Calu3 (cell line): ENCODE results near the gene SMIM33. TPM values are rescaled to one million over a fixed set of nuclear protein-coding genes. Genes with fewer than 3 reads are reported as not detected.

Source experiments
- BruUV-seq: library from RNA; stranded (reverse); fragments of 400-500 nt; replicated peaks from 2 replicates; lab custom pipeline; 2021; lab: Mats Ljungman, UMichigan
- CTCF ChIA-PET: fragments of 300-600 bp; sonication (Branson Sonifier 250); formaldehyde crosslinking; loops from one replicate; lab custom pipeline; 2022; ENCODE audit warnings: antibody characterized with exemption; lab: Charles Lee
- DNase-seq: peaks from one replicate; pipeline ENCODE4 v3.0.0; 2022
- H3K27ac Mint-ChIP-seq: one replicate; pipeline ENCODE4 v1.8.0; 2022; ENCODE audit warnings: mixed read lengths; ENCODE audit not compliant: unreplicated experiment
- H3K27me3 Mint-ChIP-seq: one replicate; pipeline ENCODE4 v1.8.0; 2022; ENCODE audit warnings: mixed read lengths; ENCODE audit not compliant: unreplicated experiment
- H3K36me3 Mint-ChIP-seq: one replicate; pipeline ENCODE4 v1.8.0; 2022; ENCODE audit warnings: mild to moderate bottlenecking, moderate library complexity, mixed read lengths; ENCODE audit not compliant: insufficient read depth, unreplicated experiment
- H3K4me1 Mint-ChIP-seq: one replicate; pipeline ENCODE4 v1.8.0; 2022; ENCODE audit warnings: mild to moderate bottlenecking, low read depth, mixed read lengths; ENCODE audit not compliant: unreplicated experiment
- H3K4me3 Mint-ChIP-seq: one replicate; pipeline ENCODE4 v1.8.0; 2022; ENCODE audit warnings: mild to moderate bottlenecking, low read depth, moderate library complexity, mixed read lengths; ENCODE audit not compliant: unreplicated experiment
- H3K9me3 Mint-ChIP-seq: one replicate; pipeline ENCODE4 v1.8.0; 2022; ENCODE audit warnings: low read depth, mixed read lengths; ENCODE audit not compliant: unreplicated experiment
- intact Hi-C: fragments of 100-400 bp; cut with micrococcal nuclease; formaldehyde crosslinking; loops from one replicate; pipeline ENCODE4 v1.10.0; 2022; ENCODE audit not compliant: unreplicated experiment
- total RNA-seq: library from RNA; stranded (reverse); gene quantifications from 2 replicates; pipeline ENCODE4 v1.2.3, GENCODE V29; 2022
- TF ChIP-seq, protein P1 (sequence below): fragments of 200-600 bp; IDR thresholded peaks from one replicate; pipeline ENCODE4 v1.8.0; 2022; ENCODE audit warnings: antibody characterized with exemption; ENCODE audit not compliant: unreplicated experiment

SMIM33 gene
- total RNA-seq, 1 experiment from 2014 or later = not detected

DNA sequence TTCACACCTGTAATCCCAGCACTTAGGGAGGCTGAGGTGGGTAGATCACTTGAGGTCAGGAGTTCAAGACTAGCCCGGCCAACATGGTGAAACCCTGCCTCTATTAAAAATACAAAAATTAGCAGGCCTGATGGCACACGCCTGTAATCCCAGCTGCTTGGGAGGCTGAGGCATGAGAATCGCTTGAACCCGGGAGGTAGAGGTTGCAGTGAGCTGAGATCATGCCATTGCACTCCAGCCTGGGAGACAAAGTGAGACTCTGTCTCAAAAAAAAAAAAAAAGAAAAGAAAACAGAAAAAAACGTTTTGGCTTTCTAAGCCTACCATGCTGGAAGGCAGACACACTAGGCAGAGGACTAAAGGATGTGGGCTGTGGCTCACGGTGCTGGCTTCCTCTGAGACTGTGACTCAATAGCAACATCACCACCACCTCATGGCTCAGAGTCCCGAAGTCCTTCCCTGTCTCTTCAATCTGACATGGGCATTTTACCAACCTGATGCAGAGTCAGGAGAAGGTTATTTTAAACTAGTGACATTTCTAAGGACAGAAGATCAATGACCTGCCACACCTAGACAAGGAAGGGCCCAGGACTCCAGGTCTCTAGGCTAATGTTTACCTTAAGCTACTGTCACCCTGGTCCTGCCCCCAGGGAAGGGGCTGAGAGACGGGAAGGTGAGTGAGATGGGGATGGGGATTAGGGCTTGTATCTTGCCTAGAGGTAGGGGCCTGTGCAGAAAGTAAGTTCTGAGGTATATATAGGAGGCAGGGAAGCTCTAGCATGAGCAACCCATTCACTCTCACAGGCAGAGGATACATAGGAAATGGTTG, 12.0 kb upstream of the SMIM33 start:
- peak; percentile 39 for DNase-seq
- CTCF ChIA-PET = interaction anchor here (0.6 to 1.4 kb wide), 6 partner anchors 19 to 193 kb away, joined by 3 to 6 read pairs (median 4); partner anchors contain the start of genes DNAJC18 and STING1
- H3K4me1 Mint-ChIP-seq = peaks cover 12% of the 10 kb centered on the region
- H3K4me3 Mint-ChIP-seq = no peak overlapping the region
- no peaks in the 10 kb centered on the region for H3K9me3 Mint-ChIP-seq
- no peaks in the 10 kb centered on the region for H3K36me3 Mint-ChIP-seq
- no TSS peak for BruUV-seq
- H3K27me3 Mint-ChIP-seq = no peaks in the 10 kb centered on the region
- intact Hi-C loops = no loop called here
- TF ChIP-seq, protein P1, sequence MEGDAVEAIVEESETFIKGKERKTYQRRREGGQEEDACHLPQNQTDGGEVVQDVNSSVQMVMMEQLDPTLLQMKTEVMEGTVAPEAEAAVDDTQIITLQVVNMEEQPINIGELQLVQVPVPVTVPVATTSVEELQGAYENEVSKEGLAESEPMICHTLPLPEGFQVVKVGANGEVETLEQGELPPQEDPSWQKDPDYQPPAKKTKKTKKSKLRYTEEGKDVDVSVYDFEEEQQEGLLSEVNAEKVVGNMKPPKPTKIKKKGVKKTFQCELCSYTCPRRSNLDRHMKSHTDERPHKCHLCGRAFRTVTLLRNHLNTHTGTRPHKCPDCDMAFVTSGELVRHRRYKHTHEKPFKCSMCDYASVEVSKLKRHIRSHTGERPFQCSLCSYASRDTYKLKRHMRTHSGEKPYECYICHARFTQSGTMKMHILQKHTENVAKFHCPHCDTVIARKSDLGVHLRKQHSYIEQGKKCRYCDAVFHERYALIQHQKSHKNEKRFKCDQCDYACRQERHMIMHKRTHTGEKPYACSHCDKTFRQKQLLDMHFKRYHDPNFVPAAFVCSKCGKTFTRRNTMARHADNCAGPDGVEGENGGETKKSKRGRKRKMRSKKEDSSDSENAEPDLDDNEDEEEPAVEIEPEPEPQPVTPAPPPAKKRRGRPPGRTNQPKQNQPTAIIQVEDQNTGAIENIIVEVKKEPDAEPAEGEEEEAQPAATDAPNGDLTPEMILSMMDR = no peak
- H3K27ac Mint-ChIP-seq = peak overlapping the region; percentile 54

DNA sequence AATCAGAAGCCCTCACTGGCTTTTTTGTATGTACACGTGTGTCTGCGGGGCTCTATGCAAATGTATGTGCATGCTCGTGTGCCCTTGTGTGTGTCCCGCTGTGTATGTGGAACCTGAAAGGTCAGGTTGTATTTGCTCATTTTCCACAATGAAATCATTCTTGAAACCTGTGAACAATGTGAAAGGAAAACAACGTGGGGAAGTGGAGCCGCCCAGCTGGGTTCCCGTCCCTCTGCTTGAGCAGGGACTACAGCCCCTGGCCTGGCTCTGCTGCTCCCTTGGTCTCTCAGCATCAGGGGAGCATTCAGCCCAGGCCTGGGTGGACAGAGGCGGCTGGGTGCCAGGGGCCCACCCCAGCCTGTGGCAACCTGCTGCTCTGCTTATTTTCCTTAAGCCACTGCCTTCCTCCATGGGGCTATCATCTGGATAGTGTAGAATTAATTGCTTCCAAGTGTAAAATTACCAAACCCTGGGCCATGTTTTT, 11.3 kb upstream of the SMIM33 start:
- TF ChIP-seq, protein P1 = no peak
- no TSS peak for BruUV-seq
- no peaks in the 10 kb centered on the region for H3K36me3 Mint-ChIP-seq
- H3K9me3 Mint-ChIP-seq = no peaks in the 10 kb centered on the region
- H3K4me1 Mint-ChIP-seq = peaks cover 12% of the 10 kb centered on the region
- H3K4me3 Mint-ChIP-seq = no peak overlapping the region
- H3K27me3 Mint-ChIP-seq = no peaks in the 10 kb centered on the region
- CTCF ChIA-PET = interaction anchor here (1.0 to 1.4 kb wide), 2 partner anchors 20 to 23 kb away, joined by 4 to 6 read pairs; partner anchors contain the start of genes DNAJC18 and STING1
- DNase-seq = peak; percentile 38
- intact Hi-C loops = no loop called here
- peak overlapping the region; percentile 54 for H3K27ac Mint-ChIP-seq

DNA sequence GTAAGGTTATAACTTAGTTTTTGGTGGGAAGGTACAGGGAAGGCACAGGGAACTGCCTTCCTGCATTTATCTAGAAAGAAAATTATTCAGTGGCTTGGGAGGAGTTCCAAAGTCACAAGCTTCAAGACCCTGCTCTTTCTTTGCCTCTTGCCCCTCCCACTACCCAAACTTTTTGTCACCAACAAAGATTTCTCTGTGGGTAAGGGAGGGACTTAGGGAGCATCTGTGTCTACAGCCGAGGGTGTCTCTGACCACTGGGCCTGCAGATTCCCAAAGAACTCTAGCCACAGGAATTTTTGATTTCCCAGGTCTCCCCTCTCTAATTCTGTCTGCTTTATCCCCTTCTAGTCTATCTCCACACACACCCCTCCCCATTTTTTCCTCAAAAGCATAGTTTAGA, 10.3 kb upstream of the SMIM33 start:
- intact Hi-C loops = no loop called here
- H3K4me3 Mint-ChIP-seq = no peak overlapping the region
- DNase-seq = no peak
- H3K27me3 Mint-ChIP-seq = no peaks in the 10 kb centered on the region
- CTCF ChIA-PET = no interaction called here
- H3K4me1 Mint-ChIP-seq = peaks cover 12% of the 10 kb centered on the region
- no peaks in the 10 kb centered on the region for H3K36me3 Mint-ChIP-seq
- BruUV-seq = no TSS peak
- TF ChIP-seq, protein P1 = no peak
- H3K27ac Mint-ChIP-seq = no peak overlapping the region
- H3K9me3 Mint-ChIP-seq = no peaks in the 10 kb centered on the region

DNA sequence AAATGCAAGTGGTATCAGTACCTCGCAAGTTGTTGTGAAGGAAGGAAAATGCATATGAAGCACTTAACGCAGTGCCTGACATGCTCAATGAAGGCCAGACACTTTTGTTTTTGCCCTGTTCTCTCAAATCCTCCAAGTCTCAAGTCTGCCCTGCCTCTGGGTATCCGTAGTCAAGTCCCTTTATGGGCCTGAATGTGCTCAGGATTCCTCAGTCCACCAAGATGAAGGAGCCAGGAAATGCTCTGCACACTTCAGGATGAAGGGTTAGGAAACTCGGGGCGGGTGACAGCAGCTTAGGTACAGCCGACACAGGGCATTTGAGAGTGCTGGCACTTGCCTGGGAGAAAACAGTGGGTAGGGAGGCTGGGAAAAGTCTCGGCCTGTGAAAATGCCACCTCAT, 9.6 kb upstream of the SMIM33 start:
- no peaks in the 10 kb centered on the region for H3K9me3 Mint-ChIP-seq

More for the DNA sequence above, 9.6 kb upstream of the SMIM33 start:
- no peaks in the 10 kb centered on the region for H3K27me3 Mint-ChIP-seq
- BruUV-seq = no TSS peak
- DNase-seq = no peak
- CTCF ChIA-PET = interaction anchor here (1.5 kb wide), 1 partner anchor 21 kb away, joined by 5 read pairs; the partner anchor contains the start of gene STING1
- no peaks in the 10 kb centered on the region for H3K36me3 Mint-ChIP-seq
- no peak overlapping the region for H3K27ac Mint-ChIP-seq
- H3K4me1 Mint-ChIP-seq = peaks cover 12% of the 10 kb centered on the region
- intact Hi-C loops = no loop called here
- H3K4me3 Mint-ChIP-seq = no peak overlapping the region
- TF ChIP-seq, protein P1 = no peak
